Neural progenitor cell (in vitro differentiated cells): Measurements from ENCODE around the gene SLC41A3. TPM values are rescaled to one million over a fixed set of nuclear protein-coding genes. Genes with fewer than 3 reads are reported as not detected.
"Not testable (repeated sequence)": the region's sequence is repeated elsewhere in the genome, so short reads cannot be mapped to it uniquely, and the experiment has no call there.

Experiments used
- DNase-seq: peaks from one replicate; pipeline ENCODE4 v3.0.0-alpha.2; 2016; ENCODE audit warnings: low spot score
- H2AFZ ChIP-seq: fragments of 200-600 bp; sonication (generic); replicated peaks from 2 replicates; pipeline ENCODE4 v1.6.1; 2016; ENCODE audit warnings: antibody characterized with exemption
- H3F3A ChIP-seq: fragments of 200-600 bp; sonication (generic); 2 replicates; pipeline ENCODE4 v1.6.1; 2016; ENCODE audit warnings: antibody characterized with exemption, low read depth
- H3K27ac ChIP-seq: fragments of 200-600 bp; sonication (generic); 2 replicates; pipeline ENCODE4 v1.5.1; 2016; ENCODE audit warnings: mild to moderate bottlenecking
- H3K27me3 ChIP-seq: fragments of 200-600 bp; sonication (generic); 2 replicates; pipeline ENCODE4 v1.6.1; 2016; ENCODE audit warnings: mild to moderate bottlenecking, moderate library complexity
- H3K36me3 ChIP-seq: fragments of 200-600 bp; sonication (generic); 2 replicates; pipeline ENCODE4 v1.5.1; 2016
- H3K4me1 ChIP-seq: fragments of 200-600 bp; sonication (generic); 2 replicates; pipeline ENCODE4 v1.6.1; 2016; ENCODE audit warnings: mixed run types
- H3K4me2 ChIP-seq: fragments of 200-600 bp; sonication (generic); 2 replicates; pipeline ENCODE4 v1.6.1; 2016
- H3K4me3 ChIP-seq: fragments of 200-600 bp; sonication (generic); 2 replicates; pipeline ENCODE4 v1.5.1; 2016
- H3K79me2 ChIP-seq: fragments of 200-600 bp; sonication (generic); 2 replicates; pipeline ENCODE4 v1.6.1; 2016; ENCODE audit warnings: low read depth
- H3K9ac ChIP-seq: fragments of 200-600 bp; sonication (generic); 2 replicates; pipeline ENCODE4 v1.6.1; 2016
- H3K9me3 ChIP-seq: fragments of 200-600 bp; sonication (generic); 2 replicates; pipeline ENCODE4 v1.5.1; 2016; ENCODE audit warnings: low read depth
- H4K20me1 ChIP-seq: fragments of 200-600 bp; sonication (generic); 2 replicates; pipeline ENCODE4 v1.6.1; 2016; ENCODE audit warnings: low read depth
- H3K27ac Mint-ChIP-seq: 3 replicates; pipeline ENCODE4 v1.8.0; 2021; ENCODE audit warnings: mixed read lengths
- H3K27me3 Mint-ChIP-seq: 2 replicates; pipeline ENCODE4 v1.8.0; 2022; ENCODE audit warnings: low read depth, mild to moderate bottlenecking, inconsistent platforms, moderate library complexity, mixed read lengths; ENCODE audit not compliant: insufficient read depth
- H3K36me3 Mint-ChIP-seq: 3 replicates; pipeline ENCODE4 v1.8.0; 2021; ENCODE audit warnings: mixed read lengths
- H3K4me1 Mint-ChIP-seq: 3 replicates; pipeline ENCODE4 v1.8.0; 2021; ENCODE audit warnings: mixed read lengths
- H3K4me3 Mint-ChIP-seq: 3 replicates; pipeline ENCODE4 v1.8.0; 2021; ENCODE audit warnings: mild to moderate bottlenecking, moderate library complexity, mixed read lengths
- H3K9me3 Mint-ChIP-seq: 3 replicates; pipeline ENCODE4 v1.8.0; 2020; ENCODE audit warnings: mixed read lengths
- EZH2 ChIP-seq: fragments of 200-600 bp; sonication (generic); IDR thresholded peaks from 2 replicates; pipeline ENCODE4 v1.6.1; 2017; ENCODE audit warnings: antibody characterized with exemption, mild to moderate bottlenecking, moderate library complexity
- EZH2phosphoT487 ChIP-seq: fragments of 200-600 bp; sonication (generic); IDR thresholded peaks from 2 replicates; pipeline ENCODE4 v1.6.1; 2017; ENCODE audit warnings: antibody characterized with exemption
- total RNA-seq: library from RNA; depleted of rRNA; stranded (reverse); fragments of >200 nt; gene quantifications from 2 replicates; pipeline ENCODE4 v1.2.3, GENCODE V29; 2015; ENCODE audit warnings: low replicate concordance
- TF ChIP-seq, protein P1 (sequence below): fragments of 200-600 bp; sonication (generic); IDR thresholded peaks from 2 replicates; pipeline ENCODE4 v1.5.1; 2017; ENCODE audit warnings: antibody characterized with exemption, mild to moderate bottlenecking

SLC41A3 gene
- total RNA-seq, 1 donor from 2014 or later = 24.9 TPM

- peaks cover 13% of the 10 kb centered on the region for H3K4me1 ChIP-seq
- no peak overlapping the region for H3K27ac Mint-ChIP-seq
- no peak overlapping the region for H3K9ac ChIP-seq
- TF ChIP-seq, protein P1, sequence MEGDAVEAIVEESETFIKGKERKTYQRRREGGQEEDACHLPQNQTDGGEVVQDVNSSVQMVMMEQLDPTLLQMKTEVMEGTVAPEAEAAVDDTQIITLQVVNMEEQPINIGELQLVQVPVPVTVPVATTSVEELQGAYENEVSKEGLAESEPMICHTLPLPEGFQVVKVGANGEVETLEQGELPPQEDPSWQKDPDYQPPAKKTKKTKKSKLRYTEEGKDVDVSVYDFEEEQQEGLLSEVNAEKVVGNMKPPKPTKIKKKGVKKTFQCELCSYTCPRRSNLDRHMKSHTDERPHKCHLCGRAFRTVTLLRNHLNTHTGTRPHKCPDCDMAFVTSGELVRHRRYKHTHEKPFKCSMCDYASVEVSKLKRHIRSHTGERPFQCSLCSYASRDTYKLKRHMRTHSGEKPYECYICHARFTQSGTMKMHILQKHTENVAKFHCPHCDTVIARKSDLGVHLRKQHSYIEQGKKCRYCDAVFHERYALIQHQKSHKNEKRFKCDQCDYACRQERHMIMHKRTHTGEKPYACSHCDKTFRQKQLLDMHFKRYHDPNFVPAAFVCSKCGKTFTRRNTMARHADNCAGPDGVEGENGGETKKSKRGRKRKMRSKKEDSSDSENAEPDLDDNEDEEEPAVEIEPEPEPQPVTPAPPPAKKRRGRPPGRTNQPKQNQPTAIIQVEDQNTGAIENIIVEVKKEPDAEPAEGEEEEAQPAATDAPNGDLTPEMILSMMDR = no peak
- TF ChIP-seq EZH2 = no peak
- TF ChIP-seq EZH2phosphoT487 = no peak
- H3K4me2 ChIP-seq = no peak overlapping the region
- H3K27me3 ChIP-seq = no peaks in the 10 kb centered on the region
- DNase-seq = no peak
- peaks cover 8% of the 10 kb centered on the region for H3F3A ChIP-seq
- H3K4me3 ChIP-seq = no peak overlapping the region
- H3K9me3 Mint-ChIP-seq = peaks cover 26% of the 10 kb centered on the region
- no peaks in the 10 kb centered on the region for H3K27me3 Mint-ChIP-seq
- H3K9me3 ChIP-seq = peaks cover 6% of the 10 kb centered on the region
- H3K4me1 Mint-ChIP-seq = peaks cover 4% of the 10 kb centered on the region
- no peaks in the 10 kb centered on the region for H3K36me3 ChIP-seq
- peaks cover 35% of the 10 kb centered on the region for H3K36me3 Mint-ChIP-seq
- H3K4me3 Mint-ChIP-seq = no peak overlapping the region
- no peaks in the 10 kb centered on the region for H3K79me2 ChIP-seq
- no peaks in the 10 kb centered on the region for H4K20me1 ChIP-seq
- no peak overlapping the region for H3K27ac ChIP-seq
- H2AFZ ChIP-seq = no peak overlapping the region
Observed at GRCh38 chr3:126040386-126040785, 43.5 kb downstream of the SLC41A3 start.

DNA sequence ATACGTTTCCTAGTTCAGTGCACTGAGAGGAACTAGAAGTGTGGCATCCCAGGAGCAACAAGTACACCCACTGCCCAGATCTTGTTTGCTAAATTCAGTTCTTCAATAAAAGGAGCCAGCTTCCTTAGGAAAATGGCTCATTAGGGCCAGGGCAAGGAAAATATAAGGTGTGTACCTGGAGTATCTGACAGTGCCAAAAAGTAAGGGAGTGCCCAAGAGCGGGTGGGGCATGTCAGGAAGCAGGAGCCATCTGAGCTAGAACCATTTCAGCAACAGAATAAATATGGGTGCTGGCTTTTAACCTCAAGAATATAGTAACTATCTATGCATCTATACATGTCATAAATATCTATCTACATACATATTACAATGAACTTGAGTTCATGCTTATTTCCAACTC lies 44.1 kb downstream of the SLC41A3 start:
- TF ChIP-seq EZH2phosphoT487 = no peak
- no peak for TF ChIP-seq EZH2
- Histone ChIP-seq H3K4me2 (no peak overlapping the region), H3K4me1 (peaks cover 13% of the 10 kb centered on the region), H4K20me1 (no peaks in the 10 kb centered on the region), H3K79me2 (no peaks in the 10 kb centered on the region), H3K27me3 (no peaks in the 10 kb centered on the region), H2AFZ (no peak overlapping the region), H3K27ac (no peak overlapping the region), H3F3A (peaks cover 8% of the 10 kb centered on the region), H3K9me3 (peaks cover 6% of the 10 kb centered on the region), H3K36me3 (no peaks in the 10 kb centered on the region), H3K9ac (no peak overlapping the region), H3K4me3 (no peak overlapping the region)
- Mint-ChIP-seq H3K27me3 (no peaks in the 10 kb centered on the region), H3K27ac (no peak overlapping the region), H3K4me1 (peaks cover 4% of the 10 kb centered on the region), H3K9me3 (peaks cover 23% of the 10 kb centered on the region), H3K36me3 (peaks cover 38% of the 10 kb centered on the region), H3K4me3 (no peak overlapping the region)
- DNase-seq = no peak

DNA sequence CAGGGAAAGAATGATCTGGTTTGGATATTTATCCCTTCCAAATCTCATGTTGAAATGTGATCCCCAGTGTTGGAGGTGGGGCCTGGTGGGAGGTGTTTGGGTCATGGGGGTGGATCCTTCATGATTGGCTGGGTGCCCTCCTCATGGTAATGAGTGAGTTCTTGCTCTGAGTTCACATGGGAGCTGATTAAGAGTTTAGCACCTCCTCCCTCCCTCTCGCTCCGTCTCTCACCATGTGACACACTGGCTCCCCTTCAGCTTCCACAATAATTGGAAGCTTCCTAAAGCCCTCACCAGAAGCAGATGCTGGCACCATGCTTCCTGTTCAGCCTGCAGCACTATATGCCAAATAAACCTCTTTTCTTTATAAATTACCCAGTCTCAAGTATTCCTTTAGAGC lies 45.1 kb downstream of the SLC41A3 start:
- H3K4me3 Mint-ChIP-seq, H3K27ac Mint-ChIP-seq, DNase-seq, H3K9ac ChIP-seq, H3F3A ChIP-seq, H3K27me3 ChIP-seq, H3K27me3 Mint-ChIP-seq, H2AFZ ChIP-seq, H3K4me2 ChIP-seq, H3K79me2 ChIP-seq, H3K27ac ChIP-seq, H3K4me3 ChIP-seq, H3K4me1 Mint-ChIP-seq, H3K36me3 ChIP-seq, H4K20me1 ChIP-seq, H3K9me3 ChIP-seq: not testable (repeated sequence)
- peaks cover 19% of the 10 kb centered on the region for H3K9me3 Mint-ChIP-seq
- peaks cover 13% of the 10 kb centered on the region for H3K4me1 ChIP-seq
- peaks cover 40% of the 10 kb centered on the region for H3K36me3 Mint-ChIP-seq

DNA sequence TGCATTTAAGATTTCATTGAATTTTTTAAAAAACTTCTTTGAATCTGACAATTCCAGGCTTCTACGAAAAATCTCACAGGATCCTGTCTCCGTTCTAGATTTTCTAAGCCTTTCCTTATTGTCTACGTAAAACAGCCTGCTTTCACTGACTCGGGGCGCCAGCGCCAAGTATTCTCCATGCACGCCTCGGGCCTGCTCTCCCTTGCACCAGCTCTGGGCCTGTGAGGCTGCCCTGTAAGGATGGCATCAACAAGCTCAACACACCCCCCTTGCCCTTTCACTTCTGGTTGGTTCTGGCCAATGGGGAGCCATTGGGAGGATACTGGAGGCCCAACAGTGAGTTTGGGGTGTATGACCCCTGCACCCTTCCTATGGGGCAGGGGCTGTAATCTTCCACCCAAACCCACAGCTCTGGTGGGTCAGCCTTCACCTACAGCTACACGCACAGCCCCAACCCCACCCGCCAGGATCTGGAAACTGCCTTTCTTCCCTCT lies 47.8 kb downstream of the SLC41A3 start:
- no peaks in the 10 kb centered on the region for H3K4me1 ChIP-seq
- H3K4me2 ChIP-seq = no peak overlapping the region
- H3F3A ChIP-seq = no peaks in the 10 kb centered on the region
- Mint-ChIP-seq H3K4me1 (peaks cover 6% of the 10 kb centered on the region), H3K9me3 (peaks cover 5% of the 10 kb centered on the region), H3K27ac (no peak overlapping the region), H3K27me3 (no peaks in the 10 kb centered on the region), H3K4me3 (no peak overlapping the region), H3K36me3 (peaks cover 34% of the 10 kb centered on the region)
- H4K20me1 ChIP-seq = no peaks in the 10 kb centered on the region
- H3K27ac ChIP-seq = no peak overlapping the region
- TF ChIP-seq EZH2phosphoT487 (no peak), EZH2 (no peak)
- TF ChIP-seq, protein P1 = no peak
- no peaks in the 10 kb centered on the region for H3K79me2 ChIP-seq
- no peak overlapping the region for H2AFZ ChIP-seq
- H3K36me3 ChIP-seq = no peaks in the 10 kb centered on the region
- no peaks in the 10 kb centered on the region for H3K9me3 ChIP-seq
- H3K9ac ChIP-seq = no peak overlapping the region
- H3K4me3 ChIP-seq = no peak overlapping the region
- DNase-seq = no peak
- no peaks in the 10 kb centered on the region for H3K27me3 ChIP-seq
